OCI-LY3 (cell line): ENCODE measurements around the gene LNPEP.

Source experiments
- CTCF ChIP-seq: fragments of 200-600, 300-600 bp; sonication (generic); IDR thresholded peaks from 2 replicates; pipeline ENCODE4 v1.5.1; 2014; ENCODE audit warnings: antibody characterized with exemption, low read length, low read depth
- EZH2phosphoT487 ChIP-seq: fragments of 200-600 bp; shearing (Covaris generic); IDR thresholded peaks from 2 replicates; pipeline ENCODE4 v1.6.1; 2018; ENCODE audit warnings: antibody characterized with exemption, mixed run types, low read depth

DNA sequence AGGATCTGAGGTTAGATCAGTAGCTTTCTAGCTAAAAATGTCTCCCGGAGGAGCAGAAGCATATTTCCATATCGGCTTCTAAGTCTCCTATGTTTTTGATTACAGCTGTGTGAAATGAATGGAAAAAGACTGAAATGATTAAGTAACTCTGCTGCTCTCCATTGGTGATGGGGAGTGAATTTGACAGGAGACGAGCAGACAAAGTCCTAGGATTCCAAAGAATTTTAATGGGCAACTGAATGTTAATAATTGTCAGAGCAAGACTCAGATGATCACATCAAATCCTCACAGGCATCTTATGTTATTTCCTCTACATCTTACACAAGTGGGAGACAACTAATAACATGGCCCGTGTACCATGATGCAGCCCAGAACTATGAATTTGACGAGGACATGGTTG is 139.8 kb downstream of the LNPEP start:
- TF ChIP-seq CTCF (no peak), EZH2phosphoT487 (no peak)
